Fibroblast of skin of left biceps (primary cell): Measurements from ENCODE around the gene CKS2.
"Not testable (repeated sequence)": the region's sequence is repeated elsewhere in the genome, so short reads cannot be mapped to it uniquely, and the experiment has no call there.

Experiments used
- DNase-seq, 2 experiments: peaks; one replicate each; pipeline ENCODE4 v3.0.0-alpha.2; 2013; ENCODE audit warnings: low read depth in 2 of 2

CKS2 gene

GRCh38 chr9:89310475-89311345 is at the start of gene CKS2:
TSS of gene CKS2 (plus strand) at chr9:89311195. CDS start at chr9:89311293, 98 bp downstream.
- peak; percentile 100 for DNase-seq

DNA sequence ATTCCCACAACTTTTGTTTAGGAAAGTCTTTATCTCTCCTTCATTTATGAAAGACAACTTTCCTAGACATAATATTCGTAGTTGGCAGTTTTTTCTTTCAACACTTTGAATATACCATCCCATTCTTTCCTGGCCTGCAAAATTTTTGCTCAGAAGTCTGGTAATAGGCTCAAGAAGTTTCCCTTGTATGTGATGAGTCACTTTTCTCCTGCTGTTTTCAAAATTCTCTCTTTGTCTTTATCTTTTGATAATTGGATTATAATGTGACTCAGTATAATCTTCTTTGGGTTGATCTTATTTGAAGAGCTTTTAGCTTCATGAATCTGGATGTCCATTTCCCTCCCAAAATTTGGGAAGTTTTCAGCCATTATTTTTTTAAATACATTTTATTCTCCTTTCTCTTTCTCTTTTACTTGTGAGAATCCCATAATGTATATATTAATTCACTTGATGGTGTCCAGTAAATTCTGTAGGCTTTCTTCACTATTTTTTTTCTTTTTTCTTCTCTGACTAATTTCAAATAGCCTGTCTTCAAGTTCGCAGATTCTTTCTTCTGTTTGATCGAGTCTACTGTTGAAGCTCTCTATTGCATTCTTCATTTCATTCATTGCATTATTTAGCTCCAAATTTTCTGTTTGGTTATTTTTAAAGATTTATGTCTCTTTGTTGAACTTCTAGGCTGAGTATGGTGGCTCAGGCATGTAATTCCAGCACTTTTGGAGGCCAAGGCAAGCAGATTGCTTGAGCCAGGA is 37.3 kb upstream of the CKS2 start:
- no peak for DNase-seq

DNA sequence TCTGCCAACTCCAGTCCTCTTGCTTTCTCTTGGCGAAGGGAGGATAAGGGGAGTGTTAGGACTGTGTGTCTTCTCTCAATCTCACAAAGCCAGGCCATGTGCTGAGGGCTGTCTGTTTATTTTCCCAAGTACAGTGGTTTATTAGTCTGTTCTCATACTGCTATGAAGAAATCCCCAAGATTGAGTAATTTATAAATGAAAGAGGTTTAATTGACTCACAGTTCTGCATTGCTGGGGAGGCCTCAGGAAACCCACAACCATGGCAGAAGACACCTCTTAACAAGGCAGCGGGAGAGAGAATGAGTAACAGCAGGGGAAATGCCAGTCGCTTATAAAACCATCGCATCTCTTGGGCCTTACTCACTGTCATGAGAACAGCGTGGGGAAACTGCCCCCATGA is 36.2 kb upstream of the CKS2 start:
- DNase-seq = peak; percentile 45 to 49

- not testable (repeated sequence) for DNase-seq
Measured at GRCh38 chr9:89276040-89276439, 35.0 kb upstream of the CKS2 start.

DNA sequence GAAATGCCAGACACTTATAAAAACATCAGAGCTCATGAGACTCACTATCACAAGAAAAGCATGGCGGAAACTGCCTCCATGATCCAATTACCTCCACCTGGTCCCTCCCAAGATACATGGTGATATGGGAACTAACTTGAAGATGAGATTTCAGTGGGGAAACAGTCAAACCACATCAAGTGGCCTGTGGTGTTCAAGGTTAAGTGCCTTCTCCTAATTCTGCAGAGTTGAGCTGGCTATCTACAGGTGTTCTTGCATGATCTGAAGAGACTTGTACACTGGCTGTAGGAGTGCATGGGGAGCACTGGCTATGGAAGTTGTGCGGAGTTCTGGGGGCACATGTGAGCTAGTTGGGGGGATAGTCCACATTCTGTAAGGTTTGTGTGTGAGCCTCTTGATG is 34.0 kb upstream of the CKS2 start:
- DNase-seq = no peak

GRCh38 chr9:89277454-89277853 is 33.5 kb upstream of the CKS2 start:
- DNase-seq = no peak

DNA sequence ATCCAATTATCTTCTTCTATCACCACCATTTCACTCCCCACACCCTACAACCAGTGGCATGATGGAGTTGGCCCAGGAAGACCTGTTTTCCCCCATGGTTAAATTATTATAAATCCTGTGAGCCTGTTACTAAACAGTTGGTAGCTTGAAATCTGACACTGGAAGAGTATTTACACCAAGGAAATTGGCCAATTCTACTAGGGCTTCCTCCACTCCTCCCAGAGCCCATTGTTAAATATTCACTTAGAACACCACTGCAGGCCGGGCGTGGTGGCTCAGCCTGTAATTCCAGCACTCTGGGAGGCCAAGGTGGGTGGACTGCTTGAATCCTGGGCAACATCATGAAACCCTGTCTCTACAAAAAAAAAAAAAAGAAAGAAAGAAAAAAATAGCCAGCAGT is 32.4 kb upstream of the CKS2 start:
- DNase-seq = no peak

DNA sequence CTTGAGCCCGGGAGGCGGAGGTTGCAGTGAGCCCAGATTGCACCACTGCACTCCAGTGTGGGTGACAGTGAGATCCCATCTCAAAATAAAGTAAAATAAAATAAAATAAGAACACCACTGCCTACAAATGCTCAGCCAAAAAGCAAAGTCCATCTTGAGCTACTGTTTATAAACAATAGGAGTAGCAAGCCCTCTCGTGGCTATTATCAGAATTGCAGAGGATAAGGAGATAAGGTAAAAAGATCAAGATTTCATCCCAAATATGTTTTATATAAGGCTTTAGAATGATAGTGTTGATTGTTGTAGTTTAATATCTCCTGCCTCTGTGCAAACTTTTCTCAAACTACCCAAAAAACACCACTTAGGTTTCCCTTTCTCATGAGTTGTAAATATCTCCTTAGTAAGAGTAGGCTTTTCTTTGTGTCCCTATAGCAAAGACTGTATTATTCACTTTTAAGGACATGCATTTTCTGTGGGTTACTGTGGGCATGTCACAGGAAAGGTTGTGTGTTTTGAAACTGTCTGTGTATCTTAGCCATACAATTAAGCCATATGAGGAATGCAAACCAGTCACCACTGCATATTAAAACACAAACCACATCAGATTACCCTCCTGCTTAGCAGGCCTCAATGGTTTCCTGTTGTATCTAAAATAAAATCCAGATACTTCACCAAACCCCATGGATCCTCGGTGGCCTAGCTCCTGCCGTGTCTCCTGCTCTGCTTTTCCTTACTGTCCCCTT is 31.8 kb upstream of the CKS2 start:
- peak; percentile 23 to 31 for DNase-seq

- no peak for DNase-seq
Measured at GRCh38 chr9:89281106-89281505, 29.9 kb upstream of the CKS2 start.

- not testable (repeated sequence) for DNase-seq
Measured at GRCh38 chr9:89282248-89282968, 28.6 kb upstream of the CKS2 start.

- DNase-seq = no peak
Measured at GRCh38 chr9:89284076-89284475, 26.9 kb upstream of the CKS2 start.

GRCh38 chr9:89291741-89292140 is 19.3 kb upstream of the CKS2 start:
- DNase-seq = no peak

DNA sequence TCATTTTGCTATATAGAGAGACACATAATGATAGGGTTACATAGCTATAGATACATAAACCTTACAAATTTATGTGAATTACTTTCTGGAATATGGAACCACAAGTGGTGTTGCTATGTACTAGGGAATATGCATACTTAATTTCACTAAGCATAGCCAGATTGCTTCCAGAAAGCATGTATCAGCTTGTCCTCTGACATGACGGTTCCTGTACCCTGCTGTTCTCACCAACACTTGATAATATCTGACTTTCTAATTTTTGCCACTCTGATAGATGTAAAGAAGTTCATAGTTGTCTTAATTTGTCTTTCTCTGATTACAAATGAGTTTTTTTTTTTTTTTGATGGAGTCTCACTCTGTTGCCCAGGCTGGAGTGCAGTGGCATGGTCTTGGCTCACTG is 18.0 kb upstream of the CKS2 start:
- no peak for DNase-seq

DNA sequence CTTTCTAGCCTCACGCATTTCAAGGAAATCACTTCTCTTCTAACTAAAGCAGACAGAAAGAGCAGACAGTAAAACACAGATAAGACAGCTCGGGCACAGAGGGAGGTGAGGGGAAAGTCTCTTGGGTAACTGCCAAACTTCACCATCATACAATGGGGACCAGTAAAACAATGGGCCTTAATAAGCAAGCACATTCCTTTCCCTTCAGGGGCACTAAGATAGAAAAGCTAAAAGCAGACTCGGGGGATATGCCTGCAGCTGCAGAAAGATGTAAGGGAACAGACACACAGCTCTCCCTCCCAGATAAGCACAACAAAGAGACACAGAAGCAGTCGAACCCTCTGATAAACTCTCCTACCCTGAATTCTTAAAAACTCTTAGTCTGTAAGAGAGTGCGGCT is 15.6 kb upstream of the CKS2 start:
- DNase-seq = no peak

DNA sequence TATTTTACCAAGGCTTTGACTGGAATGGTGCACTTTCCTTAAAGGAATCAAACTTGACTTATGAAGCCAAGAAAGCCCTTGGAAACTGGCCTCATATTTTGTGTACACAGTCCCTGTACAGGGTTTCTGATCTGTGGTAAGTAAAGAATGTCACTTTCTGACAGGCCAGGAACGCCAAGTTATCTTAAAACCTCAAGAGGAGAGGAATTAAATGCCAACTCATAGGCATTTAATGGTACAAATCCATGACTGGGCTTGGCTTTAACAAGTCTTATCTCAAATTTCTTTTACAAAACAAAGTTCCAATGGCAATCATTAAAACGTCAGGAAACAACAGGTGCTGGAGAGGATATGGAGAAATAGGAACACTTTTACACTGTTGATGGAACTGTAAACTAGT is 9.0 kb upstream of the CKS2 start:
- DNase-seq = not testable (repeated sequence)

- no peak for DNase-seq
Measured at GRCh38 chr9:89304020-89304833, 6.8 kb upstream of the CKS2 start.

- DNase-seq = no peak
Measured at GRCh38 chr9:89304834-89305188, 6.2 kb upstream of the CKS2 start.

GRCh38 chr9:89305868-89306267 is 5.1 kb upstream of the CKS2 start:
- no peak for DNase-seq

- no peak for DNase-seq
Measured at GRCh38 chr9:89309166-89309565, 1.8 kb upstream of the CKS2 start.

GRCh38 chr9:89309608-89310474 is 1.2 kb upstream of the CKS2 start:
- no peak for DNase-seq
